T-helper 17 cell (primary cell): Measurements from ENCODE around the gene PRSS48. TPM values are rescaled to one million over a fixed set of nuclear protein-coding genes. Genes with fewer than 3 reads are reported as not detected.
"Not testable (repeated sequence)": the region's sequence is repeated elsewhere in the genome, so short reads cannot be mapped to it uniquely, and the experiment has no call there.

Source experiments
- ATAC-seq: fragments of 150-1000 bp; cut with Tn5 transposase; 2 replicates; pipeline ENCODE4 v1.10.0; 2021; ENCODE audit warnings: mild to moderate bottlenecking, moderate library complexity
- DNase-seq, 3 donors: peaks; one replicate each; pipeline versions ENCODE4 v3.0.0 to v3.0.0-alpha.2; 2020 to 2021
- H3K9me3 ChIP-seq: one replicate; pipeline ENCODE4 v1.7.0; 2013; ENCODE audit warnings: low read length, mild to moderate bottlenecking; ENCODE audit not compliant: control insufficient read depth, poor library complexity, severe bottlenecking
- H3K27ac Mint-ChIP-seq: one replicate; pipeline ENCODE4 v1.8.0; 2022; ENCODE audit warnings: mild to moderate bottlenecking, moderate library complexity, mixed read lengths
- H3K27me3 Mint-ChIP-seq: one replicate; pipeline ENCODE4 v1.8.0; 2022; ENCODE audit warnings: mixed read lengths
- H3K36me3 Mint-ChIP-seq: one replicate; pipeline ENCODE4 v1.8.0; 2022; ENCODE audit warnings: low read depth, mixed read lengths
- H3K4me1 Mint-ChIP-seq: one replicate; pipeline ENCODE4 v1.8.0; 2022; ENCODE audit warnings: mild to moderate bottlenecking, mixed read lengths
- H3K4me3 Mint-ChIP-seq: one replicate; pipeline ENCODE4 v1.8.0; 2022; ENCODE audit warnings: mild to moderate bottlenecking, moderate library complexity, mixed read lengths
- total RNA-seq, 4 donors: library from RNA in 2 of 4; stranded (reverse) in 2 of 4; gene quantifications; one replicate each; pipeline ENCODE4 v1.2.3 and lab custom pipeline; 2022 to 2026

The PRSS48 gene
- total RNA-seq, 2 donors from 2014 or later = not detected

DNA sequence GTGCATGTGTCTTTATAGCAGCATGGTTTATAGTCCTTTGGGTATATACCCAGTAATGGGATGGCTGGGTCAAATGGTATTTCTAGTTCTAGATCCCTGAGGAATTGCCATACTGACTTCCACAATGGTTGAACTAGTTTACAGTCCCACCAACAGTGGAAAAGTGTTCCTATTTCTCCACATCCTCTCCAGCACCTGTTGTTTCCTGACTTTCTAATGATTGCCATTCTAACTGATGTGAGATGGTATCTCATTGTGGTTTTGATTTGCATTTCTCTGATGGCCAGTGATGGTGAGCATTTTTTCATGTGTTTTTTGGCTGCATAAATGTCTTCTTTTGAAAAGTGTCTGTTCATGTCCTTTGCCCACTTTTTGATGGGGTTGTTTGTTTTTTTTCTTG lies 8.1 kb upstream of the PRSS48 start:
- not testable (repeated sequence) for H3K27ac Mint-ChIP-seq, H3K9me3 ChIP-seq, H3K4me1 Mint-ChIP-seq, H3K36me3 Mint-ChIP-seq, H3K4me3 Mint-ChIP-seq, ATAC-seq, DNase-seq
- H3K27me3 Mint-ChIP-seq = peaks cover 10% of the 10 kb centered on the region

DNA sequence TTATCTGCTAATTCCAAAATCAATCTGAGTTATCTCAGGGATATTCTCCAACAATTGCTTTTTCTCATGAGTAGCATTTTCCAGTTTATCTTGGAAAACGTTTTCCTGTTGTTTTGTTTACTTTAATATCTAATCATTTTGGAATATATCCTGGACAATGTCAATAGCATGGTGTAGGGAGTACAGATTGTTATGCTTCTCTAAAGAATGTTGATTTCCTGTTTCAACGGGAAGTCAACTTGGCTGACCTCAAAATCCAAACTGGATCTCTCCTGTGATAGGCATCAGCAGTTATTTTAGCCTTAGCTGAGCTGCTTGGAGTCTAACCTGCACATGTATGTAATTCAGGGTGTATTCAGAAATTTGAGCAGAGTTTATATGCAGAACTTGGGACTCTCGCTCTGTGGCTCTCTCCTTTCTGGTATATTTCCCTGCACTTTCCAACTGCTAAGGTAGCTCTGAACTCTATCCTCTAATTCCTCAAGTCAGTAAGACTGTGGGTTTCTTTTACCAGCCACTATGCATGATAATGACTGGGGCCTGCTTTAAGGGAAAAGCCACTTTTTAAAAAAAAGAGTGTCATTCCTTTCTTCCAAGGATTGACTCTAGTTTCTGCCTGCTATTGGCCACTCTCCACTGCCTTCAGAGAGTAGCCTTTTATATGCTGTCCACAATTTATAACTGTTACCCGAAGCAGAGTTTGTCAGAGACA lies 7.7 kb downstream of the PRSS48 start:
- Mint-ChIP-seq H3K36me3 (no peaks in the 10 kb centered on the region), H3K4me1 (no peaks in the 10 kb centered on the region), H3K4me3 (no peak overlapping the region), H3K27ac (no peak overlapping the region), H3K27me3 (peaks cover 11% of the 10 kb centered on the region)
- no peaks in the 10 kb centered on the region for H3K9me3 ChIP-seq
- DNase-seq (no peak), ATAC-seq (no peak)

DNA sequence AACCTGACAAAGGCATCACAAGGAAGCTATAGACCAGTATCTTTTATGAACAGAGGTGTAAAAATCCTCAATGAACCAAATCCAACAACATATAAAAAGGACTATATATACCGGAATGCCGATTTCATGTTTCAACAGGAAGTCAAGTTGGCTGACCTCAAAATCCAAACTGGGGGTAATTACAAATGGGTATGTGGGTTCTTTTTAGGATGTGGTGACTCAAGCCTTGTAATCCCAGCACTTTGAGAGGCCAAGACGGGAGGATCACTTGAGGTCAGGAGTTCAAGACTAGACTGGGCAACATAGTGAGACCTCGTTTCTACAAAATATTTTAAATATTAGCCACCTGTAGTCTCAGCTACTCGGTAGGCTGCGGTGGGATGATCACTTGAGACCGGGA lies 10.4 kb downstream of the PRSS48 start:
- H3K4me3 Mint-ChIP-seq = no peak overlapping the region
- H3K4me1 Mint-ChIP-seq = no peaks in the 10 kb centered on the region
- DNase-seq = no peak
- H3K27me3 Mint-ChIP-seq = no peaks in the 10 kb centered on the region
- H3K27ac Mint-ChIP-seq = no peak overlapping the region
- no peaks in the 10 kb centered on the region for H3K9me3 ChIP-seq
- no peak for ATAC-seq
- no peaks in the 10 kb centered on the region for H3K36me3 Mint-ChIP-seq

GRCh38 chr4:151291485-151291884 lies 14.5 kb downstream of the PRSS48 start:
- ATAC-seq (no peak), DNase-seq (no peak)
- Mint-ChIP-seq H3K36me3 (no peaks in the 10 kb centered on the region), H3K27me3 (no peaks in the 10 kb centered on the region), H3K4me1 (no peaks in the 10 kb centered on the region), H3K27ac (no peak overlapping the region), H3K4me3 (no peak overlapping the region)
- no peaks in the 10 kb centered on the region for H3K9me3 ChIP-seq

DNA sequence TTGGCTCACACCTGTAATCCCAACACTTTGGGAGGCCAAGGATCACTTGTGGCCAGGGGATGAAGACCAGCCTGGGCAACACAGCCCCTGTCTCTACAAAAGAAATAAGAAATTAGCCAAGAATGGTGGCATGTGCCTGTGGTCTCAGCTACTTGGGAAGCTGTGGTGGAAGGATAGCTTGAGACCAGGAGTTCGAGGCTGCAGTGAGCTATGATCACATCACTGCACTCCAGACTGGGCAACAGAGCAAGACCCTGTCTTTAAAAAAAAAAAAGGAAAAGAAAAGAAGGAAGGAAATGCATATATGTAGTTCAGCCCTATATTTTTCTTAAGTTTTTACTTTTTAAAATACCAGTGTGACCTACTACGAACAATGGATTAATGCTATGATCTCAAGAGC lies 15.1 kb downstream of the PRSS48 start:
- ATAC-seq (no peak), DNase-seq (no peak)
- no peak overlapping the region for H3K4me3 Mint-ChIP-seq
- no peaks in the 10 kb centered on the region for H3K36me3 Mint-ChIP-seq
- H3K9me3 ChIP-seq = no peaks in the 10 kb centered on the region
- no peaks in the 10 kb centered on the region for H3K4me1 Mint-ChIP-seq
- H3K27me3 Mint-ChIP-seq = no peaks in the 10 kb centered on the region
- H3K27ac Mint-ChIP-seq = no peak overlapping the region

DNA sequence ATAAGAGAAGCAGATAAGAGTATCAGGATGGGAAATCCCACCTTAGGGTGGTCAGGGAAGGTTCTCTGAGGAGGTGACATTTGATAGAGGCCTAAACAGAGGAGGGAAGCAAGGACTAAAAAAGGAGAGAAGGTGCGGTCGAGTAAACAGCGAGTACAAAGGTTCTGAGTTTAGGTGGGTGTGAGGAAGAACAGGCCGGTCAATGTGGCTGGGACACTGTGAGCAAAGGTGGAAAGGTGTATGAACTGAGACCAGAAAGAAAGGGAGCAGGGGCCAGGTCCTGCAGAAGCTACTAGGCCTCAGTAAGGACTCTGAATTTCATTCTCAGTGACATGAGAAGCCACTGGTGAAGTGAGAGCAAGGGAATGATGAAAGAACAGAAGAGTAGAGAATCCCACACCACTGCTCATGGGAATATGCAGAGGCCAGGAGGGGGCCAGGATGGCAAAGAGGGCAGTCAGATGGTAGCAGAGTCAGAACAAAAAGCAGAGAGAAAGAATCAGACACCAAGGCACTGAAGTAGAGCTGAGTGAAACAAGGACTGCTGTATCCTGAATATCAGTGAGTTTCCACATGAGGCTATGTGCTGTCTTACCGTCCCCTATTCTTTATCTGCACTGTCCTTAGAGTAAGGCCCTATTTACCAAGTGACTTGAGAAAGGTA lies 18.0 kb downstream of the PRSS48 start:
- Mint-ChIP-seq H3K4me3 (no peak overlapping the region), H3K4me1 (no peaks in the 10 kb centered on the region), H3K27me3 (peaks cover 9% of the 10 kb centered on the region), H3K36me3 (peaks cover 2% of the 10 kb centered on the region), H3K27ac (no peak overlapping the region)
- no peak for DNase-seq
- no peak for ATAC-seq
- H3K9me3 ChIP-seq = no peaks in the 10 kb centered on the region

GRCh38 chr4:151296227-151296626 lies 19.3 kb downstream of the PRSS48 start:
- ATAC-seq (no peak), DNase-seq (no peak)
- Mint-ChIP-seq H3K27me3 (peaks cover 9% of the 10 kb centered on the region), H3K4me1 (no peaks in the 10 kb centered on the region), H3K36me3 (peaks cover 2% of the 10 kb centered on the region), H3K27ac (no peak overlapping the region), H3K4me3 (no peak overlapping the region)
- H3K9me3 ChIP-seq = no peaks in the 10 kb centered on the region

GRCh38 chr4:151297170-151297569 lies 20.2 kb downstream of the PRSS48 start:
- Mint-ChIP-seq H3K4me3 (no peak overlapping the region), H3K36me3 (peaks cover 2% of the 10 kb centered on the region), H3K27ac (no peak overlapping the region), H3K4me1 (no peaks in the 10 kb centered on the region), H3K27me3 (peaks cover 9% of the 10 kb centered on the region)
- no peaks in the 10 kb centered on the region for H3K9me3 ChIP-seq
- DNase-seq (no peak), ATAC-seq (no peak)

- Mint-ChIP-seq H3K4me1 (no peaks in the 10 kb centered on the region), H3K4me3 (no peak overlapping the region), H3K36me3 (peaks cover 2% of the 10 kb centered on the region), H3K27ac (no peak overlapping the region), H3K27me3 (peaks cover 11% of the 10 kb centered on the region)
- no peaks in the 10 kb centered on the region for H3K9me3 ChIP-seq
- DNase-seq = no peak
- ATAC-seq = no peak
Measured at GRCh38 chr4:151302432-151302831, 25.5 kb downstream of the PRSS48 start.

- no peaks in the 10 kb centered on the region for H3K4me1 Mint-ChIP-seq
- H3K36me3 Mint-ChIP-seq = no peaks in the 10 kb centered on the region
- DNase-seq = no peak
- no peak for ATAC-seq
- no peak overlapping the region for H3K4me3 Mint-ChIP-seq
- peaks cover 4% of the 10 kb centered on the region for H3K27me3 Mint-ChIP-seq
- H3K27ac Mint-ChIP-seq = no peak overlapping the region
- no peaks in the 10 kb centered on the region for H3K9me3 ChIP-seq
Measured at GRCh38 chr4:151304226-151304625, 27.3 kb downstream of the PRSS48 start.

DNA sequence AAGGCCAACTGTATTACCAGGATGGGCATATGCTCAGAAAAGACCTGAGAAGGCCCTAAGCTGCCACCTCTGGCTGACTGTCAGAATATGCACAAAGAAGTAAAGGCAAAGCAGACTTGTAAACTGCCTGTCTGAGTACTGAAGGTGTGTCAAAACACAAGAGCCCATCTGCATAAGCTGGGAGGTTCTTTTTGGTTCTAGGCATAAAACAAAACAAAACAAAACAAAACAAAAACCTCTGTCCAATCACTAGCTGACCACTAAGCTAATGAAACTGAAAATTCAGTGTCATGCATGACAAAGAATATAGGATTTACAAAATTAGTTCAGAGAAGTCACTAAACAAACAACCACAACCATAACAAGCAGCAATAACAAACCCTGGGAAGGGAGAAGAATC lies 27.8 kb downstream of the PRSS48 start:
- Mint-ChIP-seq H3K4me1 (no peaks in the 10 kb centered on the region), H3K27ac (no peak overlapping the region), H3K27me3 (peaks cover 4% of the 10 kb centered on the region), H3K4me3 (no peak overlapping the region), H3K36me3 (no peaks in the 10 kb centered on the region)
- no peak for DNase-seq
- H3K9me3 ChIP-seq = no peaks in the 10 kb centered on the region
- no peak for ATAC-seq

DNA sequence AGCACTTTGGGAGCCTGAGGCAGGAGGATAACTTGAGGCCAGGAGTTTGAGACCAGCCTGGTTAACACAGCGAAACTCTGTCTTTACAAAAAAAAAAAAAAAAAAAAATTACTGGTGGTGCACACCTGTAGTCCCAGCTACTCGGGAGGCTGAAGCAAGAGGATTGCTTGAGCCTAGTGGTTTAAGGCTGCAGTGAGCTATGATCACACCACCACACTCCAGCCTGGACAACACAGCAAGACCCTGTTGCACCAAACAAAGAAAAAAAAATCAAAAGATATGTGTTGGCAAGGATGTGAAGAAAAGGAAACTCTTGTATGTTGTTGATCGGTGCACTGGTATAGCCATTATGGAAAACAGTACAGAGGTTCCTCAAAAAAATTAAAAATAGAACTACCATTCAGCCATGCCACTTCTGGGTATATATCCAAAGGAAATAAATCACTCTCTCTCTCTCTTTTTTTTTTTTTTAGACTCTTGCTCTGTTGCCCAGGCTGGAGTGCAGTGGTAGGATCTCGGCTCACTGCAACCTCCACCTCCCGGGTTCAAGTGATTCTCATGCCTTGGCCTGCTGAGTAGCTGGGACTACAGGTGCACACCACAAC lies 33.3 kb downstream of the PRSS48 start:
- Mint-ChIP-seq H3K4me1 (no peaks in the 10 kb centered on the region), H3K36me3 (no peaks in the 10 kb centered on the region), H3K27me3 (peaks cover 10% of the 10 kb centered on the region), H3K4me3 (no peak overlapping the region), H3K27ac (no peak overlapping the region)
- no peaks in the 10 kb centered on the region for H3K9me3 ChIP-seq
- ATAC-seq (no peak), DNase-seq (no peak)

GRCh38 chr4:151313306-151314009 lies 36.5 kb downstream of the PRSS48 start:
- H3K4me1 Mint-ChIP-seq = no peaks in the 10 kb centered on the region
- DNase-seq (no peak), ATAC-seq (no peak)
- H3K9me3 ChIP-seq = no peaks in the 10 kb centered on the region
- H3K27me3 Mint-ChIP-seq = peaks cover 26% of the 10 kb centered on the region
- no peak overlapping the region for H3K4me3 Mint-ChIP-seq
- no peak overlapping the region for H3K27ac Mint-ChIP-seq
- H3K36me3 Mint-ChIP-seq = no peaks in the 10 kb centered on the region
